GM23338 (cell line): ENCODE data around the gene LRMDA. TPM values are rescaled to one million over a fixed set of nuclear protein-coding genes. Genes with fewer than 3 reads are reported as not detected.

ENCODE experiments used
- ATAC-seq: fragments of 200-7000 bp; cut with Tn5 transposase; 3 replicates; pipeline ENCODE4 v1.9.1; 2020
- DNase-seq: peaks from one replicate; pipeline ENCODE4 v3.0.0-alpha.2; 2015; ENCODE audit warnings: low spot score
- H2AFZ ChIP-seq: fragments of 200-600 bp; sonication (generic); 2 replicates; pipeline ENCODE4 v1.8.0; 2016; ENCODE audit warnings: antibody characterized with exemption, mild to moderate bottlenecking, moderate library complexity
- H3F3A ChIP-seq: fragments of 200-600 bp; sonication (generic); replicated peaks from 2 replicates; pipeline ENCODE4 v1.8.0; 2017; ENCODE audit warnings: antibody characterized with exemption, mixed run types, low read depth
- H3K27ac ChIP-seq: fragments of 200-600 bp; sonication (generic); 2 replicates; pipeline ENCODE4 v1.6.1; 2016; ENCODE audit warnings: low read depth
- H3K27me3 ChIP-seq: fragments of 200-600 bp; sonication (generic); 2 replicates; pipeline ENCODE4 v1.8.0; 2016; ENCODE audit warnings: mild to moderate bottlenecking, mixed run types, moderate library complexity; ENCODE audit not compliant: insufficient read depth
- H3K36me3 ChIP-seq: fragments of 200-600 bp; sonication (generic); 2 replicates; pipeline ENCODE4 v1.8.0; 2016; ENCODE audit warnings: mild to moderate bottlenecking; ENCODE audit not compliant: insufficient read depth
- H3K4me1 ChIP-seq: fragments of 200-600 bp; sonication (generic); 2 replicates; pipeline ENCODE4 v1.8.0; 2016; ENCODE audit warnings: mild to moderate bottlenecking, moderate library complexity; ENCODE audit not compliant: insufficient read depth
- H3K4me2 ChIP-seq: fragments of 200-600 bp; sonication (generic); 2 replicates; pipeline ENCODE4 v1.7.1; 2017; ENCODE audit warnings: mixed run types
- H3K4me3 ChIP-seq: fragments of 200-600 bp; sonication (generic); 2 replicates; pipeline ENCODE4 v1.6.1; 2016; ENCODE audit warnings: mixed run types
- H3K79me2 ChIP-seq: fragments of 200-600 bp; sonication (generic); replicated peaks from 2 replicates; pipeline ENCODE4 v1.8.0; 2017; ENCODE audit warnings: mild to moderate bottlenecking; ENCODE audit not compliant: insufficient read depth
- H3K9me2 ChIP-seq: fragments of 200-600 bp; sonication (generic); 2 replicates; pipeline ENCODE4 v1.8.0; 2017; ENCODE audit not compliant: insufficient read depth
- H4K20me1 ChIP-seq: fragments of 200-600 bp; sonication (generic); replicated peaks from 2 replicates; pipeline ENCODE4 v1.8.0; 2017; ENCODE audit warnings: mild to moderate bottlenecking; ENCODE audit not compliant: insufficient read depth
- H3K27ac Mint-ChIP-seq: 2 replicates; pipeline ENCODE4 v1.8.0; 2020; ENCODE audit warnings: inconsistent platforms, mild to moderate bottlenecking, moderate library complexity, mixed read lengths
- H3K27me3 Mint-ChIP-seq: 3 replicates; pipeline ENCODE4 v1.8.0; 2022; ENCODE audit warnings: low read depth, mild to moderate bottlenecking, moderate library complexity, mixed read lengths, inconsistent platforms; ENCODE audit not compliant: insufficient read depth, poor library complexity
- H3K36me3 Mint-ChIP-seq: 3 replicates; pipeline ENCODE4 v1.8.0; 2021; ENCODE audit warnings: low read depth, mild to moderate bottlenecking, inconsistent platforms, moderate library complexity, mixed read lengths
- H3K4me1 Mint-ChIP-seq: 3 replicates; pipeline ENCODE4 v1.8.0; 2020; ENCODE audit warnings: mild to moderate bottlenecking, inconsistent platforms, mixed read lengths
- H3K4me3 Mint-ChIP-seq: 3 replicates; pipeline ENCODE4 v1.8.0; 2021; ENCODE audit warnings: moderate library complexity, mild to moderate bottlenecking, inconsistent platforms, mixed read lengths
- H3K9me3 Mint-ChIP-seq: 3 replicates; pipeline ENCODE4 v1.8.0; 2020; ENCODE audit warnings: moderate library complexity, mild to moderate bottlenecking, inconsistent platforms, mixed read lengths
- EZH2 ChIP-seq: fragments of 200-600 bp; sonication (generic); IDR thresholded peaks from one replicate; pipeline ENCODE4 v1.8.0; 2017; ENCODE audit warnings: antibody characterized with exemption, mild to moderate bottlenecking, low read depth; ENCODE audit not compliant: unreplicated experiment
- EZH2phosphoT487 ChIP-seq: fragments of 200-600 bp; sonication (generic); IDR thresholded peaks from one replicate; pipeline ENCODE4 v1.8.1; 2018; ENCODE audit warnings: antibody characterized with exemption; ENCODE audit not compliant: unreplicated experiment
- JUNB ChIP-seq: IDR thresholded peaks from one replicate; pipeline ENCODE4 v1.6.1; 2016; ENCODE audit warnings: antibody characterized with exemption; ENCODE audit not compliant: unreplicated experiment
- NANOG ChIP-seq: IDR thresholded peaks from 2 replicates; pipeline ENCODE4 v1.6.1; 2016; ENCODE audit warnings: antibody characterized with exemption, borderline replicate concordance
- POLR2AphosphoS5 ChIP-seq: IDR thresholded peaks from 2 replicates; pipeline ENCODE4 v1.6.1; 2016; ENCODE audit warnings: antibody characterized with exemption, low read depth
- STAT1 ChIP-seq: IDR thresholded peaks from one replicate; pipeline ENCODE4 v1.6.1; 2016; ENCODE audit warnings: antibody characterized with exemption; ENCODE audit not compliant: unreplicated experiment
- ZNF331 ChIP-seq: fragments of 250-450 bp; sonication (Bioruptor Pico); IDR thresholded peaks from 2 replicates; pipeline ENCODE4 v1.5.0; 2020; ENCODE audit warnings: low read depth, mild to moderate bottlenecking, moderate library complexity
- polyA plus RNA-seq: library from polyadenylated mRNA; unstranded; fragments of >200 nt; fragmentation: Nextera tagmentation; extraction: Ambion mirVana; gene quantifications from 2 replicates; pipeline ENCODE4 v1.2.1, GENCODE V29; 2016
- total RNA-seq: library from RNA; depleted of rRNA; stranded (reverse); fragments of >200 nt; shearing (Covaris generic); gene quantifications from 2 replicates; pipeline ENCODE4 v1.2.3, GENCODE V29; 2014
- TF ChIP-seq, protein P1 (sequence below): IDR thresholded peaks from one replicate; pipeline ENCODE4 v1.6.1; 2018; ENCODE audit warnings: antibody characterized with exemption; ENCODE audit not compliant: unreplicated experiment
- TF ChIP-seq, protein P2 (sequence below), 2 experiments: fragments of 200-600 bp in 1 of 2; sonication (generic) in 1 of 2; conservative IDR thresholded peaks; 2 replicates each; pipeline versions ENCODE4 v1.5.1 to v1.6.1; 2016 to 2017; ENCODE audit warnings: antibody characterized with exemption in 2 of 2, low read depth in 2 of 2, mild to moderate bottlenecking in 2 of 2, moderate library complexity in 1 of 2
- TF ChIP-seq, protein P3 (sequence below): fragments of 250-450 bp; sonication (Bioruptor Pico); IDR thresholded peaks from 2 replicates; pipeline ENCODE4 v1.5.0; 2020; ENCODE audit warnings: mild to moderate bottlenecking, moderate library complexity

The LRMDA gene
- total and polyA plus RNA-seq, 2 experiments from 2014 or later = 0.90 to 1.8 TPM

DNA sequence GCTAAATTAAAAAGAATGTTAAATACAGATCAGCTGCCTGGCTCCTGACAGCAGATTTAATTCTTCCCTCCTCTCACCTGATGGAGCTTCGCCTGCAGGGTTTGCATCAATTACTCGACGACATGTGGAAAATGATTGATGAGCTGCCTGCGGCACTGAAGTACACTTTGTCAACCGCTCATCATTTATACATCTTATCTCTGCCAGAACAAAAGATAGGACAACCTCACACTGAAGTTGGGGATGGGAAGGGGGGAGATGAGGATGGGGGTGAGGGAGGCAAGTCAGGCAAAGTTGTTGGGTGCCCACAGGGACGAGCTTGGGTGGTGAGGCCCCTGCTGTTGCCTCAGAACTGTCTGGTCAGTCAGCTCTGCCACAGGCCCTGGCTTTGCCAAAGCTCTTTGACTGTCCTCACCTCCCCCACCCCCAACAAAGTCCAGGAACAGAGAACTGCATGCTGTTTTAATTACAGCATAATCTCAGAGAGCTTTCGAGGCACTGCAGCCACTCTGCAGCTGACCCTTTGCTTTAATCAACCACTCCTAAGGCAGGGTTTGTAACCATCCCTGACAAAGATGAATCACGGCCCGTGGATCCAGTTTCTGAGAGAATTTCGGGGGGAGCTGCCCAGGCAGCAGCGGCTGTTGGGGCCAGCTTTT lies 702.3 kb downstream of the LRMDA start:
- no peaks in the 10 kb centered on the region; the same call in 2 of the 3 replicates for H3K9me3 Mint-ChIP-seq
- H3K4me1 Mint-ChIP-seq = no peaks in the 10 kb centered on the region
- H3K36me3 Mint-ChIP-seq = no peaks in the 10 kb centered on the region
- H3K27me3 ChIP-seq = no peaks in the 10 kb centered on the region
- TF ChIP-seq NANOG = no peak
- TF ChIP-seq, protein P1, sequence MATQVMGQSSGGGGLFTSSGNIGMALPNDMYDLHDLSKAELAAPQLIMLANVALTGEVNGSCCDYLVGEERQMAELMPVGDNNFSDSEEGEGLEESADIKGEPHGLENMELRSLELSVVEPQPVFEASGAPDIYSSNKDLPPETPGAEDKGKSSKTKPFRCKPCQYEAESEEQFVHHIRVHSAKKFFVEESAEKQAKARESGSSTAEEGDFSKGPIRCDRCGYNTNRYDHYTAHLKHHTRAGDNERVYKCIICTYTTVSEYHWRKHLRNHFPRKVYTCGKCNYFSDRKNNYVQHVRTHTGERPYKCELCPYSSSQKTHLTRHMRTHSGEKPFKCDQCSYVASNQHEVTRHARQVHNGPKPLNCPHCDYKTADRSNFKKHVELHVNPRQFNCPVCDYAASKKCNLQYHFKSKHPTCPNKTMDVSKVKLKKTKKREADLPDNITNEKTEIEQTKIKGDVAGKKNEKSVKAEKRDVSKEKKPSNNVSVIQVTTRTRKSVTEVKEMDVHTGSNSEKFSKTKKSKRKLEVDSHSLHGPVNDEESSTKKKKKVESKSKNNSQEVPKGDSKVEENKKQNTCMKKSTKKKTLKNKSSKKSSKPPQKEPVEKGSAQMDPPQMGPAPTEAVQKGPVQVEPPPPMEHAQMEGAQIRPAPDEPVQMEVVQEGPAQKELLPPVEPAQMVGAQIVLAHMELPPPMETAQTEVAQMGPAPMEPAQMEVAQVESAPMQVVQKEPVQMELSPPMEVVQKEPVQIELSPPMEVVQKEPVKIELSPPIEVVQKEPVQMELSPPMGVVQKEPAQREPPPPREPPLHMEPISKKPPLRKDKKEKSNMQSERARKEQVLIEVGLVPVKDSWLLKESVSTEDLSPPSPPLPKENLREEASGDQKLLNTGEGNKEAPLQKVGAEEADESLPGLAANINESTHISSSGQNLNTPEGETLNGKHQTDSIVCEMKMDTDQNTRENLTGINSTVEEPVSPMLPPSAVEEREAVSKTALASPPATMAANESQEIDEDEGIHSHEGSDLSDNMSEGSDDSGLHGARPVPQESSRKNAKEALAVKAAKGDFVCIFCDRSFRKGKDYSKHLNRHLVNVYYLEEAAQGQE = no peak
- no peak for TF ChIP-seq ZNF331 (CRISPR knock-in tag)
- no peak for TF ChIP-seq POLR2AphosphoS5
- no peak for TF ChIP-seq JUNB
- TF ChIP-seq, protein P2, sequence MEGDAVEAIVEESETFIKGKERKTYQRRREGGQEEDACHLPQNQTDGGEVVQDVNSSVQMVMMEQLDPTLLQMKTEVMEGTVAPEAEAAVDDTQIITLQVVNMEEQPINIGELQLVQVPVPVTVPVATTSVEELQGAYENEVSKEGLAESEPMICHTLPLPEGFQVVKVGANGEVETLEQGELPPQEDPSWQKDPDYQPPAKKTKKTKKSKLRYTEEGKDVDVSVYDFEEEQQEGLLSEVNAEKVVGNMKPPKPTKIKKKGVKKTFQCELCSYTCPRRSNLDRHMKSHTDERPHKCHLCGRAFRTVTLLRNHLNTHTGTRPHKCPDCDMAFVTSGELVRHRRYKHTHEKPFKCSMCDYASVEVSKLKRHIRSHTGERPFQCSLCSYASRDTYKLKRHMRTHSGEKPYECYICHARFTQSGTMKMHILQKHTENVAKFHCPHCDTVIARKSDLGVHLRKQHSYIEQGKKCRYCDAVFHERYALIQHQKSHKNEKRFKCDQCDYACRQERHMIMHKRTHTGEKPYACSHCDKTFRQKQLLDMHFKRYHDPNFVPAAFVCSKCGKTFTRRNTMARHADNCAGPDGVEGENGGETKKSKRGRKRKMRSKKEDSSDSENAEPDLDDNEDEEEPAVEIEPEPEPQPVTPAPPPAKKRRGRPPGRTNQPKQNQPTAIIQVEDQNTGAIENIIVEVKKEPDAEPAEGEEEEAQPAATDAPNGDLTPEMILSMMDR (conservative IDR thresholded peaks at IDR 0.05; ENCODE audit: low read depth in 2 of 2) = no peak
- TF ChIP-seq, protein P3, sequence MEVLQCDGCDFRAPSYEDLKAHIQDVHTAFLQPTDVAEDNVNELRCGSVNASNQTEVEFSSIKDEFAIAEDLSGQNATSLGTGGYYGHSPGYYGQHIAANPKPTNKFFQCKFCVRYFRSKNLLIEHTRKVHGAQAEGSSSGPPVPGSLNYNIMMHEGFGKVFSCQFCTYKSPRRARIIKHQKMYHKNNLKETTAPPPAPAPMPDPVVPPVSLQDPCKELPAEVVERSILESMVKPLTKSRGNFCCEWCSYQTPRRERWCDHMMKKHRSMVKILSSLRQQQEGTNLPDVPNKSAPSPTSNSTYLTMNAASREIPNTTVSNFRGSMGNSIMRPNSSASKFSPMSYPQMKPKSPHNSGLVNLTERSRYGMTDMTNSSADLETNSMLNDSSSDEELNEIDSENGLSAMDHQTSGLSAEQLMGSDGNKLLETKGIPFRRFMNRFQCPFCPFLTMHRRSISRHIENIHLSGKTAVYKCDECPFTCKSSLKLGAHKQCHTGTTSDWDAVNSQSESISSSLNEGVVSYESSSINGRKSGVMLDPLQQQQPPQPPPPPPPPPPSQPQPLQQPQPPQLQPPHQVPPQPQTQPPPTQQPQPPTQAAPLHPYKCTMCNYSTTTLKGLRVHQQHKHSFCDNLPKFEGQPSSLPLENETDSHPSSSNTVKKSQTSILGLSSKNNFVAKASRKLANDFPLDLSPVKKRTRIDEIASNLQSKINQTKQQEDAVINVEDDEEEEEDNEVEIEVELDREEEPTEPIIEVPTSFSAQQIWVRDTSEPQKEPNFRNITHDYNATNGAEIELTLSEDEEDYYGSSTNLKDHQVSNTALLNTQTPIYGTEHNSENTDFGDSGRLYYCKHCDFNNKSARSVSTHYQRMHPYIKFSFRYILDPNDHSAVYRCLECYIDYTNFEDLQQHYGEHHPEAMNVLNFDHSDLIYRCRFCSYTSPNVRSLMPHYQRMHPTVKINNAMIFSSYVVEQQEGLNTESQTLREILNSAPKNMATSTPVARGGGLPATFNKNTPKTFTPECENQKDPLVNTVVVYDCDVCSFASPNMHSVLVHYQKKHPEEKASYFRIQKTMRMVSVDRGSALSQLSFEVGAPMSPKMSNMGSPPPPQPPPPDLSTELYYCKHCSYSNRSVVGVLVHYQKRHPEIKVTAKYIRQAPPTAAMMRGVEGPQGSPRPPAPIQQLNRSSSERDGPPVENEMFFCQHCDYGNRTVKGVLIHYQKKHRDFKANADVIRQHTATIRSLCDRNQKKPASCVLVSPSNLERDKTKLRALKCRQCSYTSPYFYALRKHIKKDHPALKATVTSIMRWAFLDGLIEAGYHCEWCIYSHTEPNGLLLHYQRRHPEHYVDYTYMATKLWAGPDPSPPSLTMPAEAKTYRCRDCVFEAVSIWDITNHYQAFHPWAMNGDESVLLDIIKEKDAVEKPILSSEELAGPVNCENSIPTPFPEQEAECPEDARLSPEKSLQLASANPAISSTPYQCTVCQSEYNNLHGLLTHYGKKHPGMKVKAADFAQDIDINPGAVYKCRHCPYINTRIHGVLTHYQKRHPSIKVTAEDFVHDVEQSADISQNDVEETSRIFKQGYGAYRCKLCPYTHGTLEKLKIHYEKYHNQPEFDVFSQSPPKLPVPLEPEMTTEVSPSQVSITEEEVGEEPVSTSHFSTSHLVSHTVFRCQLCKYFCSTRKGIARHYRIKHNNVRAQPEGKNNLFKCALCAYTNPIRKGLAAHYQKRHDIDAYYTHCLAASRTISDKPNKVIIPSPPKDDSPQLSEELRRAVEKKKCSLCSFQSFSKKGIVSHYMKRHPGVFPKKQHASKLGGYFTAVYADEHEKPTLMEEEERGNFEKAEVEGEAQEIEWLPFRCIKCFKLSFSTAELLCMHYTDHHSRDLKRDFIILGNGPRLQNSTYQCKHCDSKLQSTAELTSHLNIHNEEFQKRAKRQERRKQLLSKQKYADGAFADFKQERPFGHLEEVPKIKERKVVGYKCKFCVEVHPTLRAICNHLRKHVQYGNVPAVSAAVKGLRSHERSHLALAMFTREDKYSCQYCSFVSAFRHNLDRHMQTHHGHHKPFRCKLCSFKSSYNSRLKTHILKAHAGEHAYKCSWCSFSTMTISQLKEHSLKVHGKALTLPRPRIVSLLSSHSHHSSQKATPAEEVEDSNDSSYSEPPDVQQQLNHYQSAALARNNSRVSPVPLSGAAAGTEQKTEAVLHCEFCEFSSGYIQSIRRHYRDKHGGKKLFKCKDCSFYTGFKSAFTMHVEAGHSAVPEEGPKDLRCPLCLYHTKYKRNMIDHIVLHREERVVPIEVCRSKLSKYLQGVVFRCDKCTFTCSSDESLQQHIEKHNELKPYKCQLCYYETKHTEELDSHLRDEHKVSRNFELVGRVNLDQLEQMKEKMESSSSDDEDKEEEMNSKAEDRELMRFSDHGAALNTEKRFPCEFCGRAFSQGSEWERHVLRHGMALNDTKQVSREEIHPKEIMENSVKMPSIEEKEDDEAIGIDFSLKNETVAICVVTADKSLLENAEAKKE = no peak
- TF ChIP-seq EZH2 = no peak
- TF ChIP-seq EZH2phosphoT487 = no peak
- TF ChIP-seq STAT1 = no peak
- H3F3A ChIP-seq = no peaks in the 10 kb centered on the region
- peak overlapping the region; percentile 52 for H2AFZ ChIP-seq
- peaks cover 7% of the 10 kb centered on the region; the same call in 1 of the 2 replicates for H3K9me2 ChIP-seq
- H3K4me3 Mint-ChIP-seq = no peak overlapping the region
- H4K20me1 ChIP-seq = no peaks in the 10 kb centered on the region
- H3K27ac ChIP-seq = no peak overlapping the region
- ATAC-seq (no peak), DNase-seq (no peak)
- H3K27me3 Mint-ChIP-seq = peaks cover 4% of the 10 kb centered on the region
- H3K4me1 ChIP-seq = no peaks in the 10 kb centered on the region
- no peaks in the 10 kb centered on the region for H3K79me2 ChIP-seq
- H3K27ac Mint-ChIP-seq = no peak overlapping the region
- H3K36me3 ChIP-seq = no peaks in the 10 kb centered on the region; the same call in 1 of the 2 replicates
- H3K4me2 ChIP-seq = no peak overlapping the region
- no peak overlapping the region for H3K4me3 ChIP-seq
